ENCODE data around the gene ANKRD22.

Gene ANKRD22

DNA sequence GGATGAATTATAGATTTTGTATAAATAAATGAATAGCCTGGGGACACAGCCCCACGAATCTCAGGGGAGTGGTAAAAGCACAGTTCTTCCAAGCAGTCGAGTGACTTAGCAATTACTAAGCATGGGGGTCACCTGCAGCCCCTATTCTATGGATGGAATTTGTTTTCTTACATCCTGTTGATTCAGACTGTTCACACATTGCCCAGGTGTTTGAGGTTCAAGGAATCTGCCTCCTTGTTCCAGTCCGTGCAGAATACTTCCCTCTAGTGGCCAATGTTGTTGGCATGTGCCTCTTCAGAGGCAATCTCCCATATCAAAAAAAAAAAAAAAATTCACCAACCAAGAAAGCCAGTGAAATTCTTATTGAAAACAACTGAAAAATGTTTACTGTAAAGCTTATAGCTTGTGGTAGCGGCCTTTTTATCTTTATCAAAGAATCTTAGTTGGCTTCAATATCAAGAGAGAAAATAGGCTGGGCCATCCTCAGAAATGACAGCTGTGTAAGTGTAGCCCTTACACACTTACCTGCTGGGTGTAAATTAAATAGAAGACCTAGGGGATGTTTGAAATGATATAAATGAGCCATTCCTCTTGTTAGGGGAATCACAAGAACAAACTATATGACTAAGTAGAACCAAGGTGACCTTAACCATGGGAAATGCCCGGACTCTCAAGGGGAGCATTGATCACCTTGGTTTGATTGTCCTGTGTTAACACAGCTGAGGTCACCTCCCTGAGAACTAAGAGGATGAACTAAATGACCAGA is 41.3 kb downstream of the ANKRD22 start:
- TF ChIP-seq, protein P1, sequence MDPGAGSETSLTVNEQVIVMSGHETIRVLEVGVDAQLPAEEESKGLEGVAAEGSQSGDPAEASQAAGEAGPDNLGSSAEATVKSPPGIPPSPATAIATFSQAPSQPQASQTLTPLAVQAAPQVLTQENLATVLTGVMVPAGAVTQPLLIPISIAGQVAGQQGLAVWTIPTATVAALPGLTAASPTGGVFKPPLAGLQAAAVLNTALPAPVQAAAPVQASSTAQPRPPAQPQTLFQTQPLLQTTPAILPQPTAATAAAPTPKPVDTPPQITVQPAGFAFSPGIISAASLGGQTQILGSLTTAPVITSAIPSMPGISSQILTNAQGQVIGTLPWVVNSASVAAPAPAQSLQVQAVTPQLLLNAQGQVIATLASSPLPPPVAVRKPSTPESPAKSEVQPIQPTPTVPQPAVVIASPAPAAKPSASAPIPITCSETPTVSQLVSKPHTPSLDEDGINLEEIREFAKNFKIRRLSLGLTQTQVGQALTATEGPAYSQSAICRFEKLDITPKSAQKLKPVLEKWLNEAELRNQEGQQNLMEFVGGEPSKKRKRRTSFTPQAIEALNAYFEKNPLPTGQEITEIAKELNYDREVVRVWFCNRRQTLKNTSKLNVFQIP (CRISPR knock-in tag; IDR thresholded peaks at IDR 0.05; ENCODE audit: borderline replicate concordance, low read depth) = no peak
- TF ChIP-seq ZFP30 (CRISPR knock-in tag; IDR thresholded peaks at IDR 0.05) (no peak), GLIS3 (CRISPR knock-in tag; IDR thresholded peaks at IDR 0.05) (no peak), ZNF565 (CRISPR knock-in tag; conservative IDR thresholded peaks at IDR 0.05; ENCODE audit: low read depth) (no peak), OSR1 (CRISPR knock-in tag; IDR thresholded peaks at IDR 0.05) (no peak), CSDC2 (CRISPR knock-in tag; IDR thresholded peaks at IDR 0.05) (no peak), ARNTL (CRISPR knock-in tag; IDR thresholded peaks at IDR 0.05; ENCODE audit: borderline replicate concordance, low read depth) (no peak), PPARA (CRISPR knock-in tag; IDR thresholded peaks at IDR 0.05; ENCODE audit: borderline replicate concordance) (no peak), ZNF70 (CRISPR knock-in tag; IDR thresholded peaks at IDR 0.05) (no peak), ZNF8 (CRISPR knock-in tag; IDR thresholded peaks at IDR 0.05) (no peak), BACH2 (CRISPR knock-in tag; IDR thresholded peaks at IDR 0.05; ENCODE audit: borderline replicate concordance) (no peak)
- TF ChIP-seq, protein P2, sequence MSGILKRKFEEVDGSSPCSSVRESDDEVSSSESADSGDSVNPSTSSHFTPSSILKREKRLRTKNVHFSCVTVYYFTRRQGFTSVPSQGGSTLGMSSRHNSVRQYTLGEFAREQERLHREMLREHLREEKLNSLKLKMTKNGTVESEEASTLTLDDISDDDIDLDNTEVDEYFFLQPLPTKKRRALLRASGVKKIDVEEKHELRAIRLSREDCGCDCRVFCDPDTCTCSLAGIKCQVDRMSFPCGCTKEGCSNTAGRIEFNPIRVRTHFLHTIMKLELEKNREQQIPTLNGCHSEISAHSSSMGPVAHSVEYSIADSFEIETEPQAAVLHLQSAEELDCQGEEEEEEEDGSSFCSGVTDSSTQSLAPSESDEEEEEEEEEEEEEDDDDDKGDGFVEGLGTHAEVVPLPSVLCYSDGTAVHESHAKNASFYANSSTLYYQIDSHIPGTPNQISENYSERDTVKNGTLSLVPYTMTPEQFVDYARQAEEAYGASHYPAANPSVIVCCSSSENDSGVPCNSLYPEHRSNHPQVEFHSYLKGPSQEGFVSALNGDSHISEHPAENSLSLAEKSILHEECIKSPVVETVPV (CRISPR knock-in tag; IDR thresholded peaks at IDR 0.05) = no peak
- TF ChIP-seq, protein P3, sequence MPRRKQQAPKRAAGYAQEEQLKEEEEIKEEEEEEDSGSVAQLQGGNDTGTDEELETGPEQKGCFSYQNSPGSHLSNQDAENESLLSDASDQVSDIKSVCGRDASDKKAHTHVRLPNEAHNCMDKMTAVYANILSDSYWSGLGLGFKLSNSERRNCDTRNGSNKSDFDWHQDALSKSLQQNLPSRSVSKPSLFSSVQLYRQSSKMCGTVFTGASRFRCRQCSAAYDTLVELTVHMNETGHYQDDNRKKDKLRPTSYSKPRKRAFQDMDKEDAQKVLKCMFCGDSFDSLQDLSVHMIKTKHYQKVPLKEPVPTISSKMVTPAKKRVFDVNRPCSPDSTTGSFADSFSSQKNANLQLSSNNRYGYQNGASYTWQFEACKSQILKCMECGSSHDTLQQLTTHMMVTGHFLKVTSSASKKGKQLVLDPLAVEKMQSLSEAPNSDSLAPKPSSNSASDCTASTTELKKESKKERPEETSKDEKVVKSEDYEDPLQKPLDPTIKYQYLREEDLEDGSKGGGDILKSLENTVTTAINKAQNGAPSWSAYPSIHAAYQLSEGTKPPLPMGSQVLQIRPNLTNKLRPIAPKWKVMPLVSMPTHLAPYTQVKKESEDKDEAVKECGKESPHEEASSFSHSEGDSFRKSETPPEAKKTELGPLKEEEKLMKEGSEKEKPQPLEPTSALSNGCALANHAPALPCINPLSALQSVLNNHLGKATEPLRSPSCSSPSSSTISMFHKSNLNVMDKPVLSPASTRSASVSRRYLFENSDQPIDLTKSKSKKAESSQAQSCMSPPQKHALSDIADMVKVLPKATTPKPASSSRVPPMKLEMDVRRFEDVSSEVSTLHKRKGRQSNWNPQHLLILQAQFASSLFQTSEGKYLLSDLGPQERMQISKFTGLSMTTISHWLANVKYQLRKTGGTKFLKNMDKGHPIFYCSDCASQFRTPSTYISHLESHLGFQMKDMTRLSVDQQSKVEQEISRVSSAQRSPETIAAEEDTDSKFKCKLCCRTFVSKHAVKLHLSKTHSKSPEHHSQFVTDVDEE (CRISPR knock-in tag; IDR thresholded peaks at IDR 0.05) = no peak
- TF ChIP-seq, protein P4, sequence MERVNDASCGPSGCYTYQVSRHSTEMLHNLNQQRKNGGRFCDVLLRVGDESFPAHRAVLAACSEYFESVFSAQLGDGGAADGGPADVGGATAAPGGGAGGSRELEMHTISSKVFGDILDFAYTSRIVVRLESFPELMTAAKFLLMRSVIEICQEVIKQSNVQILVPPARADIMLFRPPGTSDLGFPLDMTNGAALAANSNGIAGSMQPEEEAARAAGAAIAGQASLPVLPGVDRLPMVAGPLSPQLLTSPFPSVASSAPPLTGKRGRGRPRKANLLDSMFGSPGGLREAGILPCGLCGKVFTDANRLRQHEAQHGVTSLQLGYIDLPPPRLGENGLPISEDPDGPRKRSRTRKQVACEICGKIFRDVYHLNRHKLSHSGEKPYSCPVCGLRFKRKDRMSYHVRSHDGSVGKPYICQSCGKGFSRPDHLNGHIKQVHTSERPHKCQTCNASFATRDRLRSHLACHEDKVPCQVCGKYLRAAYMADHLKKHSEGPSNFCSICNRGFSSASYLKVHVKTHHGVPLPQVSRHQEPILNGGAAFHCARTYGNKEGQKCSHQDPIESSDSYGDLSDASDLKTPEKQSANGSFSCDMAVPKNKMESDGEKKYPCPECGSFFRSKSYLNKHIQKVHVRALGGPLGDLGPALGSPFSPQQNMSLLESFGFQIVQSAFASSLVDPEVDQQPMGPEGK (CRISPR knock-in tag; IDR thresholded peaks at IDR 0.05; ENCODE audit: borderline replicate concordance) = no peak
- ATAC-seq = peak; percentile 91

DNA sequence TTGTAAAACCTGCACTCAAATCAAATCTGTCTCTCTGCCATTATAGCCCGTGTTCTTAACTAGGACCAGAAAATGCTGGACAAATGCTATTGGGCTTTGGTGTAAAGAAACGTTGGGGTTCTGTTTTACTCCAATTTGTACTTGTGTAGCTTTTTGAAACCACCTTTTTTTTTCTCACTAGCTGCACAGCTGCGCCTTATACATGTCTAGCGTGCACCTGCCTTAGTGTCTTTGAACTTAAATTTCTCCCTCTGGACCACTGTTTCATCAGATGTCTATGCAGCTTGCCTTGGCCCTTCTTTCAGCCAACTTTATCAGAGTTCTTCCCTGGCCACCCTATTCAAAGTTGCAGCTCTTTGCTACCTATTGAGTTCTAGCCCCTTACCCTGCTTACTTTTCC is 42.0 kb downstream of the ANKRD22 start:
- no peak for ATAC-seq
- TF ChIP-seq TCF4 (CRISPR knock-in tag; IDR thresholded peaks at IDR 0.05; ENCODE audit: borderline replicate concordance) (no peak), ESRRG (CRISPR knock-in tag; IDR thresholded peaks at IDR 0.05) (no peak)
- TF ChIP-seq, protein P5, sequence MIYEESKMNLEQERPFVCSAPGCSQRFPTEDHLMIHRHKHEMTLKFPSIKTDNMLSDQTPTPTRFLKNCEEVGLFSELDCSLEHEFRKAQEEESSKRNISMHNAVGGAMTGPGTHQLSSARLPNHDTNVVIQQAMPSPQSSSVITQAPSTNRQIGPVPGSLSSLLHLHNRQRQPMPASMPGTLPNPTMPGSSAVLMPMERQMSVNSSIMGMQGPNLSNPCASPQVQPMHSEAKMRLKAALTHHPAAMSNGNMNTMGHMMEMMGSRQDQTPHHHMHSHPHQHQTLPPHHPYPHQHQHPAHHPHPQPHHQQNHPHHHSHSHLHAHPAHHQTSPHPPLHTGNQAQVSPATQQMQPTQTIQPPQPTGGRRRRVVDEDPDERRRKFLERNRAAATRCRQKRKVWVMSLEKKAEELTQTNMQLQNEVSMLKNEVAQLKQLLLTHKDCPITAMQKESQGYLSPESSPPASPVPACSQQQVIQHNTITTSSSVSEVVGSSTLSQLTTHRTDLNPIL (CRISPR knock-in tag; IDR thresholded peaks at IDR 0.05; ENCODE audit: low read depth) = no peak

DNA sequence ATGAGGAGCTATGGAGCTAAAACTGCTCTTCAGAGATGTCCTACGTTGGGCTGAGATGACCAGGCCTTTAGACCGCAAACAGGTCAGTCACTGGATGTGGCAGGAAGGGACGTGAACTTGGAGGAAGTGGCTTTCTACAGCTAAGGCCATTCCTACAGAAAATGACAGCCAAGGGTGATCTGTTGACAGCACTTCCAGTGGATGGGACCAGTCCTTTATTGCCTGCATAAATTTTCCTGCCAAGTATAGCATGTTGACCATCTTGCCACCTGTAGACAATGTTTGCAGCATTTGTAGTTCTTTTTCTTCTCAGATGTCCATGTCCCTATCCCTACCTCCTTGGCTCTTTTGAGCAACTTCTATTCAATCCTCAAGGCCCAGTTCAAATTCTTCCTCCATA is 45.7 kb downstream of the ANKRD22 start:
- ATAC-seq = no peak
- TF ChIP-seq ESRRG (CRISPR knock-in tag; IDR thresholded peaks at IDR 0.05) (no peak), GLIS3 (CRISPR knock-in tag; IDR thresholded peaks at IDR 0.05) (no peak), TOX (CRISPR knock-in tag; IDR thresholded peaks at IDR 0.05; ENCODE audit: borderline replicate concordance) (no peak), ZNF8 (CRISPR knock-in tag; IDR thresholded peaks at IDR 0.05) (no peak), SNAI2 (CRISPR knock-in tag; IDR thresholded peaks at IDR 0.05) (no peak), ISL1 (CRISPR knock-in tag; IDR thresholded peaks at IDR 0.05) (no peak), OSR1 (CRISPR knock-in tag; IDR thresholded peaks at IDR 0.05) (no peak)
- TF ChIP-seq, protein P1 (CRISPR knock-in tag; IDR thresholded peaks at IDR 0.05; ENCODE audit: borderline replicate concordance, low read depth) = no peak
- TF ChIP-seq, protein P5 (CRISPR knock-in tag; IDR thresholded peaks at IDR 0.05; ENCODE audit: low read depth) = no peak
- TF ChIP-seq, protein P2 (CRISPR knock-in tag; IDR thresholded peaks at IDR 0.05) = no peak
- TF ChIP-seq, protein P4 (CRISPR knock-in tag; IDR thresholded peaks at IDR 0.05; ENCODE audit: borderline replicate concordance) = no peak

Measured in SK-N-SH treated with all-trans-retinoic acid at 6 μM for 48 hours (cell line).